Right renal pelvis (tissue), 4 donors: ENCODE data around the gene AFDN. TPM values are rescaled to one million over a fixed set of nuclear protein-coding genes. Genes with fewer than 3 reads are reported as not detected.

Source experiments
- DNase-seq, 4 donors: peaks; one replicate each; pipeline ENCODE4 v3.0.0-alpha.2; 2013; ENCODE audit warnings: low read depth in 4 of 4, low spot score in 3 of 4, missing footprints in 1 of 4
- polyA plus RNA-seq, 4 donors: library from polyadenylated mRNA; unstranded; fragments of 120-200 nt; gene quantifications; one replicate each; pipeline ENCODE4 v1.2.1, GENCODE V29; 2013; ENCODE audit not compliant: insufficient read length in 4 of 4

The AFDN gene
- polyA plus RNA-seq, 4 donors, result 162 to 199 (median 171) TPM

DNA sequence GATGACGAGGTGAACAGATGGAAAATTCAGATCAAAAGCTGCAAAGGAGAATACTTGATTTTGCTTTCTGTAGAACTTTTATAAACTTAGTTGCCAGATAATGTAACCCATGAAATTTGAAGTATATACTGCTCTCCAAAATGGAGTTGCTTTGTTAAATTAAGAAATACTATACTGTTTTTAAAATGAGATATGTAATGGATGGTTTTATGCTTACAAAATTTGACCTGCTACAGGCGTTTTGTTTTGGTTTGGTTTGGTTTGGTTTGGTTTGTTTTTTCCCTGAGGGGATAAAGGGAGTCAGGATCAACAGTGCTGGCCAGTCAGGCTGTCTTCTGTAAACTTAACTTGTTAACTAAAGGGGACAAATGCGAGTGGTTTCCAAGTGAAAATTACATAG is 115.1 kb downstream of the AFDN start:
- DNase-seq, result no peak

DNA sequence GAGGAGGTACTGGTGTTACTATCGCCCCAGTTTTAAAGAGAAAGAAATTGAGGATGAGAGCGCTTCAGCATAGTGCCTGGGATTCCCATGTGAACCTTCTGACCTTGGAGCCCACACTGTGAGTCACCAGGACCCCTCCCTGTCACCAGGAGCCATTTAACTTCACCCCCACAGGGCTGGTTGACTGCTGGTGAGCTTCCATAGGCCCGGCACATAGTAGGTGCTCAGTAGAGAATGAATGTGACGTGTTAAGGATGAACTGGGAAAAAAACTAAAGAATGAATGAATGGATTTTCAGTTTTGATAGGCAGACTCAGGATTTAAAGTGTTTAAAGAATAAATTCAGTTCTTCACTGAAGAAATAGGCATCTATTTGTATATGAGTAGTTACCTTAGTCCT is 117.4 kb downstream of the AFDN start:
- no peak for DNase-seq

DNA sequence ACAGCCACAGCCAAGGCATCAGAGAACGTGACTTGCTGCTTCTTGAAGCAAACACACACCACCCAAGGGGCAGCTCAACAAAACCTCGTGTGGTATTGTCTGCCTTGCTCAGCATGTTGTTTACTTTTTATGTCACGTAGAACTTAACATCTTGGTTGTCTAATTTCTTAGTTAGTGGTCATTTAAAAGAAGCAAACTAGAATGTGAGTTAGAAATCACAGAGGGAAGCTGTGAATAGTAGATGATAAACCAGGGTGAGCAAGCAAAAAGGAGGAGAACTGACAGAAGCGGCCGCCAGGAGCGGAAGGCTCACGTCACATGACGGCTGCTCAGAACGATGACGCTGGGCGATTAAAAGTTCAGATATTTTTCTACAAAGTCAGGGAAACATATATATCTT is 119.3 kb downstream of the AFDN start:
- no peak for DNase-seq

DNA sequence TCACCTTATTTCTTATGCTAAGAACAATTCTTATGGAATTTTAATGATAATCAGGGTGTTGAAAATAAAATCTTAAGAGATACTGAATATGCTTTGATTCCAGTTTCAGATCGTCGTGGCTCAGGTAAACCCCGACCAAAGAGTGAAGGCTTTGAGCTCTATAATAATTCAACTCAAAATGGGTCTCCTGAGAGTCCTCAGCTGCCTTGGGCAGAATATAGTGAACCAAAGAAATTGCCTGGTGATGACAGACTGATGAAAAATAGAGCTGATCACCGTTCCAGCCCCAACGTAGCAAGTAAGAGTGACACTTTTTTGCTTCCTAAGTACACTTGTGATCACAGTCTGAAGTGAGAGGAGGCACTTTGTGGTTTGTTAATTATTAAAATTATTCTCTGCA is 119.9 kb downstream of the AFDN start:
- no peak for DNase-seq

DNA sequence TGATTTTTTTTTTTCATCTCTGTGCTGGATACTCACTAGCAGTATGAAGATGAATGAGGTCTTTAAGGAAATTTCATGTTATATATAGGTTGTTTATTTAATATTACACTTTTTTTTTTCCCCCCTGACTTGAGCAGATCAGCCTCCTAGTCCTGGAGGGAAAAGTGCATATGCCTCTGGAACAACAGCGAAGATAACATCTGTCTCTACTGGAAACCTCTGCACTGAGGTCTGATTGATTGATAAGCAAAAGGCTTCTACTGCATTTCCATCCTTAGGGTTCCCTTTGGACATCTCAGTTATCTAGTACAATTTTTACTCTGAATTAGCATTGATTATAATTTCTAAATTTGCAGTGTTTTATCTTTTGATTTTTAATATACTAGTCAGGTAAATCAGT is 121.0 kb downstream of the AFDN start:
- DNase-seq, result no peak

DNA sequence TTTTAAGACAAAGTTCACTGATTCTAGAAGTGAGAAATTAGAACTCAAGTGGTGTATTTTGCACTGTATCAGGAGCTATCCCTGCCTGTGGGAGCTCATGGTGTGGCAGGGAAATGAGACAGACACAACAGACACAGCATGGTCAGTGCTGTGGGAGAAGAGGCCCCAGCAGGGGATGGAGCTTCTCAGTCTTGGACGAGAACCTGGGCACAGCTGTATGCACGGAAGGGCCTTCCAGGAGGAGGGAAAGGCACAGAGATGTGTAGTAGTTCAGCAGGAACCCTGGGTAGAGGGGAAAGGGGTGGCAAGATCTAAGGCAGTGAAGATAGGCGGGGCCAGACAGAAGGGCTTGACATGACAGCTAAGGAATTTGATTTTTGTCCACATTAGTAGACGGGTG is 122.0 kb downstream of the AFDN start:
- no peak for DNase-seq

DNA sequence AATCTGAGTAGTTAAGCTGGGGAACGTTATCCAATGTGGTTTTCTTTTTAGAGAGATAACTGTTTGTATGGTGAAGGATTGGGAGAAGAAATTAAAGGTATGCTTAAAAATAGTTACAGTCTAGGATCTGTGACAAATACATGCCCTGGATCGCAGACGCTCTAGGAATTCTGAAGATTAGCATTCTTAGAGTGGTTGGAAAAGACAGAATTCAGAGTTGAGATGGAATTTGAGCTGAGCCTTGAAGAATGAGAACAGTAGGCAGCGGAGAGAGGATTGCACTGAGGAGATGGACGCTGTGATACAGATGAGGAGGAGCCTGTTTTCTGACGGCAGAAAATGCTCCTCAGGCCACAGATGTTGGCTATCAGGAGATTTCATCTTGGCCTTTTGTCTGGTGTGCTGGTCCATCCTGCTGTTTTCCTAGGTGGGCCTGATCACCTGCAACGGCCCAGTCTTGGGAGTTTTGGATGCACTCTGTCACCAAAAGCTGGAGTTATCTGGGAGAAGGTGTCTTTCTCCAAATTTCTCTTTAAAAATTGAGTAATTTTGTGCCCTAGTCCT is 122.5 kb downstream of the AFDN start:
- DNase-seq, result no peak

DNA sequence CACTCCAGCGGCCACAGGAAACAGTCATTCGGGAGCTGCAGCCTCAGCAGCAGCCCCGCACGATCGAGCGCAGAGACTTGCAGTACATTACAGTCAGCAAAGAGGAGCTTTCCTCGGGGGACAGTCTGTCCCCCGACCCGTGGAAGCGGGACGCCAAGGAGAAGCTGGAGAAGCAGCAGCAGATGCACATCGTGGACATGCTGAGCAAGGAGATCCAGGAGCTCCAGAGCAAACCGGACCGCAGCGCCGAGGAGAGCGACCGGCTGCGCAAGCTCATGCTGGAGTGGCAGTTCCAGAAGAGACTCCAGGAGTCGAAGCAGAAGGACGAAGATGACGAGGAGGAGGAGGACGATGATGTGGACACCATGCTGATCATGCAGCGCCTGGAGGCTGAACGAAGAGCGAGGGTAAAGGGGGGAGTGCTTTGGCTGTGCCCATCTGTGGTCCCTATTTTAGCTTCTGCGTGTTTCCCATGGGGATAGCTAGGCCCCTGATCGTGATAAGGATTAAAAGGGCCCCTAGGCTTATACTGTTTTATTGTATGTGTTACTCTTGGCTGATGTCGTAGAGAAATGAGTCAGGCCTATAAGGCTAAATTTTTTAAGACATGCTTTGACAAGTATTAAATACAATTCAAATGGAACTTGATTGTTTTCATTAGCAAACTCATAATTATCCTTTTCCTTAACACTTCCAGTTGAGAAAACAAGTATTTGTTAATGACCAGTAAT is 125.2 kb downstream of the AFDN start:
- DNase-seq, result no peak

DNA sequence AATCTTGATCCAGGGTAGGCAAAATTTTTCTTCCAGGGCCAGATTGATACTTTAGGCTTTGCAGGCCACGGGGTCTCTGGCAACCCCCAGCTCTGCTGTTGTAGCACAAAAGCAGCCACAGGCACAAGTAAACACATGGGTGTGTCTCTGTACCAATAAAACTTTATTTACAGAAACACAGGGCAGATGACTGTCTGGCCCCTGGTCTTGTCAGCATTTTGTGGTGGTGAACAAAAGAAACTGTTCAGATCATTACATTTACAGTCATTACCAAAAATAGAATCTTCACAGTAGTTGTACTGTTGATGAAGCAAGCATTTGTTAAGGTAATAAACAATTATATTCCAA is 125.8 kb downstream of the AFDN start:
- no peak for DNase-seq

DNA sequence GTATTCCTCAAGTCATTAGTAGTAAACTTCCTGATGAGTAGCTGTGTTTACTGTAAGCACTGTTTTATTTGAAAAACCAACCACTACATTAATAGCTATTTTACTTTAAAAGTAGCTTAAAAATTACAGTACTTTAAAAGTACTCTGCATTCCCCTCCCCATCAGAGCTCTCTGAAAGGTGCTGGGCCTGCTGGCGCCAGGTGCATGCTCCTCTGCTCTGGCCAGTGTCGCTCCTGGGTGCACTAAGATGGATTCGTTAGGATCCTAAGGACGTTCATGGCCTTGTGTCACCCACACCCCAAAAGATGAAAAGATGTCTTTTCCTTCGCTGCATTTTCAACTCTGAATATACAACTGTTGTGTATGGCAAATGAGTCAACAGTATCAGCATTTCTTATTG is 126.8 kb downstream of the AFDN start:
- no peak for DNase-seq

DNA sequence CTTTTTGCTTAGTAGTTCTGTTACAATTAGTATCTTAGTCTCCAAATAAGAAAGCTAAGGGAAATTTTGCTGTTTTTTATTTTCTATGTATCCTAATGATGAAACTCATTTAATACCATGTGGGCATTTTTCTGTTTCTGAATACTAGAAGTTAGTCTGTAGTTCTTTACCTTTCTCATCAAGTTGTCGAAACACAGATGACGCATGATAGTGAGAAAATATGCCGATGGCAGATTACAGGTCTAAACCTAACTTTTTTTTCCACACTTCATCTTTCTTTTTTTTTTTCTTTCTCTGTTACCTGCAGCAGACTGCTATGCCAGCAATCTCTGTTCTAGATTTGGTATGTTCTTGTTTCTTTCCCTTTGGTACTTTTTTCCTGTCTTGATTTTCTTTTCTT is 127.4 kb downstream of the AFDN start:
- no peak for DNase-seq

DNA sequence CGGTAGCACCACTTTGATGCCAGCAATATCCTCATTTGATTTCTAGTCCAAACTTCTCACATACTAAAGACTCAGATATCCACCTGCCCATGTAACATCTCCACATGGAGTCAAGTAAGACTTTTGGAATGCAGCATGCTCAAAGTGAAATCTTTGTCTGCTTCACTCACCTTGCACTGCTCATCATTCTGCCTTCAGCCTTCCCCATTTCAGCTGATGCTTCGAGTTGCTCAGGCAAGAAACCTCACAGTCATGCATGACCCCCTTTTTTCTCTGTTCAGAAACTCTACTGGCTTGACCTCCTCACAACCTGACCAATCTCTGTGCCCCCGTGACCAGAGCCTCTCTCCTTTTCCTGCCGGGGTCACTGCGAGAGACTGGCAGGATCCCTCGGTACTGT is 129.8 kb downstream of the AFDN start:
- no peak for DNase-seq

DNA sequence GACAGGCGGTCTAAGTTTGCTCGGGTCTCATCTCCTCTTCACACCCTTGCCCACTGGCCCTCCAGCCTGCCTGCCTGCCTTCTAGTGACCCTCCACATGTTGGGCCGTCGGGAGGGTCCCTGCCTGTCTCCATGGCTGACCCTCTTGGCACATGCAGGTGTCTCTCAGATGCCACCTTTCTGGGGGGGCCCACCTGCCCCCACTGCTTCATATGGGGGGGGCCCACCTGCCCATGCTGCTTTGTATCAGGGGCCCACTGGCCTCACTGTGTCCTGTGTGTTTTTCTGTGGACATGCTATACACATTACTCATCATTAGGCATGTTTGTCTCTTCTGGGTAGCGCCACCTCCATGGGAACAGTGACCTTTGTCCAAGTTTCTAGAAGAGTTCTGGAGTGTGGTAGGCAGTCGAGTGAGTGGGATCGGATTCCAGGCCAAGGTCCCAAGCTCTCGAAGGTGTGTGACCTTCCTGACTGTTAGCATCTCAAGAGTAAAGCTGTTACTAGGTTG is 130.3 kb downstream of the AFDN start:
- no peak for DNase-seq

DNA sequence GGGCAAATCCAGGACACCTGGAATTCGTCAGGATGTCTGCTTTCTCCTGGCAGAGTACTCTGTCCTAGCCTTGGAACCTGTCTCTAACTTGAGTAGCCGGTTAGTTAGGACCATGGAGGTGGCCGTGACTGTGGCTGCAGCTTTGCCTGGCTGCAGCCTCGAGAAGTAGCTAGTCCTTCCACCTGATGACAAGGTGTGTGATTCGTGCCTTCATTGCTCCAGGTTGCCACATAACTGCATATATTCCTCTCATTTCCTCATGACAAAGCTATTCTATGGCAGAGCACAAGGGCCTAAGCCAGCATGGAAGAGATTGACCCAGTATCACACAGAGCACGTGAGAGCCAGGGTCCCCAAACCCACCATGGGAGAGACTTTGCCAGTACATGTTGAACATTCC is 130.9 kb downstream of the AFDN start:
- no peak for DNase-seq

DNA sequence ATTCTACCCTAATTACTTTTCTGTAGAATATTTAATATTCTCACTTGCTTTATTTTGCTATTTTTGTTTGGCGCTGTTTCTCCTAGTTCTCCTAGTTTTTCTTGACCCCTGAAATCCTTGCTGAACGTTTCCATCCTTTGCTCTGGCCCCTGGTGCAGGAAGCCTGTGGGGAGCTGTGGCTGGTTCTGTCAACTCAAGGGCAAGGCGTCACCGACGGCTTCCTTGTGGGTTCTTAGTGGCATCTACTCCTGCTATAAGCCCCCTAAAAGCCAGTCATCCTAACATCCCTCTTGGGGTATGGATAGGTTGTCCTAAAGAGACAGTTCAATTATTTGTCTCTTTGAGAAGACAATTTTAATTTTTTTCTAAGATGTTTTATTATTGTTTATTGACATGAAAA is 133.9 kb downstream of the AFDN start:
- DNase-seq, result no peak

DNA sequence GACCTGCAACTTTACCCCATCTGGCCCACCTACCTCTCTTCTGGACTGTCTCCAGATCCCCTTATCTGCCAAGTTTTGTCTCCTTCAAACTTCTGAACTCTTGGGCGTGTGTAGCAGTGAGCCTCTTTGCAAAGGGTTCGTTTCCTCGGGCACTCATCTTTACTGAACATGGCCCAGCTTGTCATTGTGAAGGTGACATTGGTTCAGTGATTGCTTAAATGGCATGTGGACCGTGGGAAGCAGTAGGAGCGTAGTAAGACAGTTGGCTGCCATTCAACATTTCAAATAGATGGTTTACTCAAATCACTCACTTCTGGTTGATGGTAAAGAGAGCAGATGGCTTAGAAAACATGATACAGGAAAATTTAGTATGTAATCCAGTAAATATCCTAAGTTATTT is 136.0 kb downstream of the AFDN start:
- DNase-seq, result no peak

DNA sequence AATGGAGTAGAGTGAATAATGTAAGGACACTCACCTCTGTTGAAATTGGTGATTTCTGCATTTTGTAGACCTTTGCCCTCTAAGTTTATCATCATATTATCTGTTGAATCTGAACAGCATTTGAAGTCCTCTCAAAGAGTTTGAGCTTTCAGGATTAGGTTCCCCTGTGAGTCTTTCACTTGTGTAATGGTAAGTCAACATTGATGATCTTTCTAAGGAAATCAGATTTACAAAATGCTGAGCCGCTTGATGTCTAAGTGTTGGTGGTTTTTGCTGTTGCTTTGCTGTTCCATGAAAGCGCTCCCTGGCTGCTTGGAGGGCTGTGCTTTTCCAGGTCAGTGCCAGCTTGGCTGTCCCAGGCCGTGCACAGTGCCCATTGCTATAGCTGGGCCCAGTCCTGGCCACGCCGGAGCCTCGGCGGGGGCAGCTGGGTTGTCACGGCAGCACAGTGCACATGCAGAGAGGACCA is 136.9 kb downstream of the AFDN start:
- no peak for DNase-seq

DNA sequence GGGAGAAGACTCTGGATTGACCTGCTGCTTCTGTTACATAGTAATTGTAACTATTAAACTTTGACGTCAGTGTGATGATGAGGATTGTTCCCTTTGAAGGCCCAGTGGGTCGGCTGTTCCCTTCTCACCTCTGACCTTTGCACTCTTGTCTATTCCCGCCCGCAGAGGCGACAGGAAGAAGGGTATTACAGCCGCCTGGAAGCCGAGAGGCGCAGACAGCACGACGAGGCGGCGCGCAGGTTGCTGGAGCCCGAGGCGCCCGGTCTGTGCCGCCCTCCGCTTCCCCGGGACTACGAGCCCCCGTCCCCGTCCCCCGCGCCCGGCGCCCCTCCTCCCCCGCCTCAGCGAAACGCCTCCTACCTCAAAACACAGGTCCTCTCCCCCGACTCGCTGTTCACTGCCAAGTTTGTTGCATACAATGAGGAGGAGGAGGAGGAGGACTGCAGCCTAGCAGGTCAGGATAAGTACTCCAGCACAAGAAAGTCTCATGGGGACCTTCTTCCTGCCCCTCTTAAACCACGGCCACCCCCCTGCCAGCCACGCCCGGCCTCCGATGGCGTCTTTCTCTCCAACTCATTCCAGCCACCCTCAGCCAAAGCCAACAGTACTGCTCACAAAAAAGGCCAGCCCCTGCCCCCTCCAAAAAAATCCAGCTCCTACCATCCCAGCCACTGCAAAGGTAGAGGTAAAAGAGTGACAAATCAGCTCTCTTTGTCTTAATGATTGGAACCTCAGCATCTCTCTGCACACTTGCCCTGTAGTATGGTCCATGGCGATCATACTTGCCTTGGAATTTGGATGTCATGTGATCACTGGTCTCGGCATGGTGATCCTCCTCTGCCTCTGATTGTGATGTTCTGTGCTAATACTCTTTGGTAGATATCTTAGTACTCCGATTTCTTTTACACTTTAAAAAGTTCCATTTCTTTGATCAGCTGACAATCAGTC is 139.2 kb downstream of the AFDN start:
- DNase-seq, result no peak

DNA sequence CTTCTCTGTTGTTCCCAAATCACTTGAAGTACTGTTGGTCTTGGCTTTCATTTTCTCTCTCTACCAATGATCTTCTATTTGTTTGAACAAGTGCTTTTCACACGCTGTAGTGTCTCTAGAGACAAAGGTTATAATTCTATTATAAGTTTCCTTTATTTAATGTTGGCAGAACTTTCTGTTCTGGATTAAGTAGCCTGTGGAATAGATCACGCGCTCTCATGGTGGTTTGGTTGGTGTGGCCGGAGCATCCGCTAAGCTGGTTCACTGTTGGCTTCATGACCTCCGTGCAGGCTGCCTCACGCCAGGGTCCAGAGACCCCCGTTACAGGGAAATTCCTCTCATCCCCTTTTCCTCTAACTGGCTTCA is 139.8 kb downstream of the AFDN start:
- DNase-seq, result no peak

DNA sequence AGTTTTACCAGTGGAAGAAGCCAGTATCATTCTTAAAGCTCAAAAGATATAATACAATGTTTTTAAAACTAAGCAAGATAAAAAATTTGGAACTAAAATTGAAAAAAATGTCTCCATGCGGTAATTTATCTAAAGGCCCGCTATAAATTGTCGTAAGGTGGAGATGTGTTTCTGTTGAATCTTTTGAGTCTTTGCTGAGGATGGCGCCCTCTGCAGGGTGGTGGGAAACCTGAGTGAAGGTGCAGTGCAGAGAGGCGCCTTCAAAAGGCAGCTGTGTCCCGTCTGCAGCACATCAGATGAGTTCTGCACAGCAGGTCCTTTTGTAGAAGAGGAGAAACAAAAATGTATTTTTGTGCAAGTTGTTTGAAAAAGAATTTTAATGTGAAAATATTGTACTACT is 141.4 kb downstream of the AFDN start:
- no peak for DNase-seq

DNA sequence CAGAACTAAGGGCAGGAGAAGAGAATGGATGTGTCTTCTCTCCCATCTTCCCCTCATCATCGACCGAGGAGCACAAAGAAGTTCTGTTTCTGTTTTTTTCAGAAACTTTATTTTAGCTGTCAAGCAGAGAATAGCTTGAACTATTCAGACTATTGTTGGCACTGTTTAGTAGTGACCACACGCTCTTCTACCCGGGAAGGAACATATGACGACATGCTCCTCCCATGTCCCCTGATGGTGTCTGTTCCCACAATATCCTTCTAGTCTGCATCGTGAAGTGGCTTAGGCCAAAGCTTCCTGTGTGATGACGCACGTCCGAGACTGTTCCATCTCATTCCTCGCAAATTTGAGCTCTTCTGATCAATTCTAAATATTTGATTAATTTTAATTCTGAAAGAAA is 143.5 kb downstream of the AFDN start:
- no peak for DNase-seq

DNA sequence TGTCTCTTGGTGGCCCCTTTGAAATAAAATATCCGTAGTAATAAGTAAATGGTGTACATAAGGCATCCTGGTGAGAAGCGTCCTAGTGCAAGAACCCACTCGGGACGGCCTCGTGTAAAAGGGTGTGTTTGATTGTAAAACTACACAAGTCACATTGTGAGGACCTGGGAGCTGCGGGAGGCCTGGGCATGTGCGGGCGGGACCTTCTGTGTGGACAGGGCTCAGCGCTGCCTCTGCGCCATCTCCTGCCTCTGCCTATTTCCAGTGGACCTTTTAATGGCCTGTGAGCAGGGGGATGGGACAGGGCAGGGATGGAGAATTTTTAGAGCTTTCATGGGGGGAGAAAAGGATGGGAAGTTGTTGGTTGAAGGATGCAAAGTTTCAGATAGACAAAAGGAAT is 145.5 kb downstream of the AFDN start:
- no peak for DNase-seq
